Measurements from ENCODE around the gene SIX4.
"Not testable (repeated sequence)": the region's sequence is repeated elsewhere in the genome, so short reads cannot be mapped to it uniquely, and the experiment has no call there.

SIX4 gene

DNA sequence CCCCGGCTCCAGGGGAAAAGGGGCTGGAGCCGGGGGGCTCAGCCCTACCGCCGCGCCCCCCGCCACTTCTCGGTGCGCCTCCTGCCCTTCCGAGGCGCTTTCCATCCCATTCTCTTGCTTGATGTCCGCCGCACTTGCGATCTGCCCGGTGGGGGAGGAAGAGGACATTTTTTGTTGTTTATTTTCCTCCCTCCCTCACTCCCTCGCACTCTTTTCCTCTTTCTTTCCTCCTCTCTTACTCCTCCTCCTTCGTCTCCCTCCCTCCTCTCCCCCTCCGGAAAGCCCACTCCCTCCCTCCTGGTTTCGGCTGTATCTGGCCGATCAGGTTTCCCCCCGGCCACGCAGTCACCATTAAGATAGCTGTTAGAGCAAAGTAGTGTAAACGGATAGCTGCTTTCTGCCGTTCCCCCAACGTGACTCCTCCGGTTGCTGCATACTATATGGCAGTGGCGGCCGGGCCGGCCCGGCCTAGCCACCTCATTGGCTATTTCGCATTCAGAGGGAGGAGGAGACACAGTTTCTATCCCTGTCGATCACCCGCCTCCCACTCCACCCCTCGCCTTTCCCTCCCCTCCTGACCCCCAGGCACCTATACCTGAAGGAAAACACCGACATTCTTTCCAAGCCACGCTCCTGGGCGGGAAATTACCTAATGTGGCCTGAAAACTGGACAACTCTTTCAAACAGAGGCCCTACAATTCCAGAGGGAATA lies at the start of gene SIX4:
TSS of gene SIX4 (minus strand) at position 445 of the 712 bp plus-strand sequence. CDS start at position 168, 277 bp downstream.
- DNase-seq = no peak

DNA sequence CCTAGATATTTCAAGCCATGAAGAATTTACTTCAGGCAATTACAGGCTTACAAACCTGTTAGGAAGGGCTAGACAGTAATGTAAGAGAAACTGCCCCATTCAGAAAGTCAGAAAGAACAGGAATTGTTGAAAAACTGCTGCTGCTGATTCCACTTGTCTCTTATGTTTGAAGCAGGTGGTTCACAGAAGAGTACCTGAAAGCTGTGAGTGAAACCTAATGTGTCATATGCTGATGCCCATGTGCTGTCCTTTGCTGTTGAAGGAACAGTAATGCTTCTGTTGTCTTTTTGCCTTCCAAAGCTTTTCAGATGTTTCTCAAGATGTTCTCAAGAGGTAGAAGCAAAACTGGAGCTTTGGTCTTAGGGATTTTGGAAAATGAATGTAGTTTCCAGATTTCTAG lies 49.4 kb upstream of the SIX4 start:
- DNase-seq = no peak

DNA sequence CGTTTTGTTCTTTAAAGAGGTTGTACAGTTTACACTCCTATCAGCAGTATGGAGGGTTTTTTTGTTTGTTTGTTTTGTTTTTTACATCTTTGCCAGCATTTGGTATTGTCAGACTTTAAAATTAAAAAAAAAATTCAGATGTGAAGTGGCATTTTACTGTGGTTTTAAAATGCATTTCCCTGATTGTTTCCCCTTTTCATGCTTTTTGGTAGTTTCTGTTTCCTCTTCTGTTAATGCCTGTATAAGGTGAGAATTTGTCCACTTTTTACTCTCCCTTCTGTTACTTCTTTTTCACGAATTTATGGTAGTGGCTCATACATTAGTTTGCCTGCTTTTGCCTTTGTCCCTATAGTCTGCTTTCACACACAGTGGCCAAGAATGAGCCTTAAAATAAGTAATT lies 47.0 kb upstream of the SIX4 start:
- no peak for DNase-seq

- DNase-seq = no peak
These were observed 44.5 kb upstream of the SIX4 start for GRCh38 chr14:60768602-60769001.

- DNase-seq = no peak
These were observed 36.7 kb upstream of the SIX4 start for GRCh38 chr14:60760644-60761364.

- no peak for DNase-seq
These were observed 36.1 kb upstream of the SIX4 start for GRCh38 chr14:60760209-60760608.

DNA sequence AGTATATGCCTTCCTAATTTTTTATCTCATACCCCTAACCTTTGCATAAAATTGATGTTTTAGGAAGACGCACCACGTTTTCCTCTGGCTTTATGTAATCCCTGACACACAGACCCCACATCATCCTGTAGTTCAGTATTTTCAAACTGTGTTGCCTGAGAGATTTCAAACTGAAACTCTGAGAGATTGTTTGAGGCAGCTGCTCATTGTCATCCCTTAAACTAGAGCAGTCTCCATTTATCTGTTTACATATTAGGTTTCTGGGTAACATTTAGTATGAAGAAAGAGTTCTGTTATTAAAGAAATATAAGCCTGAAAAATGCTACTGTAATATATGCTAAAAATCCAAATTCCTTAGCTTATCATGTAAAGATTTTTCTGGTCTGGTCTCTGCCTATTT lies 34.7 kb upstream of the SIX4 start:
- DNase-seq = no peak

DNA sequence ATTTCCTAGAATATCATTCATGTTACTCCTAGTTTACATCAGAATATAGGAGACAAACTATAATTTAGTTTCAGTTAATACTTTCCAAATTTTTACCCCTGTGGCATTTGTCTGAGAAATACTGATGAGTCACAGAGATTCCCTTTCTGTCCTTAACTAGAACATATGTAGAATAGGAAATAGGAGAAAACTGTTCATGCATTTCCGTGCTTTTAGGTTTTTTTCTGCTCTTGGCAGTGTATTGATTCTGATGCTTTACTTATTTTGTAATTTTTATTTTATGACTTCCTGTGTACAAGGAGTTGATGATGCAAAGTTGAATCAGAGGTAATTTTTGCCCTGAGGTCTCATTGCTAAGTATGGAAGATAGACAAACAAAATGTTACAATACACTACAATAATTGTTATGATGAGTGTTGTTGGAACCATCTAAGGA lies 33.4 kb upstream of the SIX4 start:
- DNase-seq = no peak

- DNase-seq = no peak
These were observed 32.7 kb upstream of the SIX4 start for GRCh38 chr14:60756847-60757246.

DNA sequence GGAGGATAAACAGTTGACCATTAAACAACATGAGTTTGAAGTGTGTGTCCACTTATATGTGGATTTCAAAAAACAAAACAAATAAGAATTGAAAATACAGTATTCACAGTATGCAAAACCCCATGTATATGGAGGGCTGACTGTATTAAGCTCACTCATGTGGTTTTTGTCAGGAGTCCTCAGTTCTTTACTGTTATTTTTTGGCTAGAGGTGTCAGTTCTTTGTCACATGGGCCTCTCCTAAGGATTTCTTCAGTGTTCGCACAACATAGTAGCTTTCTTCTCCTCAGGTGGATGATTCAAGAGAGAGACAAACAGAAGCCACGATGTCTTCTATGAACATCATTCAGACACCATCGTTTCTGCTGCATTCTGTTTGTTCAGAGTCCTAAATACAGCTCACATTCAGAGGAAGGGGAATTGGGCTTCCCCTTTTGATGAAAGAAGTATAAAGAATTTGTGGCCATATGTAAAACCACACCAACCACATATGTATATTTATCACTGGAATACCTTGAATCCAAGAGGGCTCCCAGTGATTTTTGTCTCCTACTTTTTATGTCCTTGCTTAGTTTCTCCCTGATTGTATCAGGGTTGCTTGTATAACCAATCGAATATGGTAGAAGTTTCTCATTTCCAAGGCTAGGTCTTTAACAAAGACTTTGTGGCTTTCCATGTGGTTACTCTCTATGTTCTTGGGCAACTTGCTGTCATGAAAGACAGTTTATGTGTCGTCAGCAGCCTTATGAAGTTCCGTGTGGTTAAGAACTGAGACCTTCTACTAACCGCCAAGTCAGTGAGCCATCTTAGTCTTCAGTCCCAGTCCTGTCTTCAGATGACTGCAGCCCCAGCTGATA lies 29.3 kb upstream of the SIX4 start:
- DNase-seq = peak; percentile 69 to 75

- no peak for DNase-seq
These were observed 20.4 kb upstream of the SIX4 start for GRCh38 chr14:60744566-60744965.

- no peak for DNase-seq
These were observed 14.8 kb upstream of the SIX4 start for GRCh38 chr14:60738843-60739508.

- DNase-seq = no peak
These were observed 12.3 kb upstream of the SIX4 start for GRCh38 chr14:60736494-60736893.

GRCh38 chr14:60735416-60735815 lies 11.3 kb upstream of the SIX4 start:
- DNase-seq = no peak

- DNase-seq = peak; percentile 78 to 79
These were observed 10.5 kb upstream of the SIX4 start, which contains the start of gene MNAT1 for GRCh38 chr14:60734465-60735242. MNAT1 (plus strand) TSS chr14:60734761; CDS start chr14:60734863, 102 bp downstream.

DNA sequence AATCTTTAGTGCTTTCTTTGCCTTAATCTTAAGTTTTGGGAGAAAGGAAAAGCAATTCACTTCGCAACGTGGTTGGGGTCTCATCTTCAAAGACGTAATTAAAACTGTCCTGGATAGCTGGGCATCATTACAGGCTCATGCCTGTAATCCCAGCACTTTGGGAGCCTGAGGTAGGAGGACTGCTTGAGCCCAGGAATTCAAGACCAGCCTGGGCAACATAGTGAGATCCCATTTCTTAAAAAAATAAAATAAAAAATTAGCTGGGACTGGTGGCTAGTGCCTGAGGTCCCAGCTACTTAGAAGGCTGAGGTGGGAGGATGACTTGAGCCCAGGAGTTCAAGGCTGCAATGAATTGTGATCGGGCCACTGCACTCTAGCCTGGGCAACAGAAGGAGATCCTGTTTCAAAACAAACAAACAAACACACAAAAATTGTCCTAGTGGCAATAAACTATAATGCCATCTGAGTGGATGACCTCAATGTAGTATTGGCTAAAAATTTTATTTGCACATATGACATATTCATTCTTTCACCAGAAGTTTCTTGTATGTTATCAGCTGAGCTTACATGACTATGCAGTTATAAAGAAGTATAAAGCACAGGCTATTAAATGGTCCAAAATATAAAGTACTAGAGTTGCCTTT lies 8.8 kb upstream of the SIX4 start:
- DNase-seq = no peak

GRCh38 chr14:60731291-60731690 lies 7.1 kb upstream of the SIX4 start:
- DNase-seq = not testable (repeated sequence)

- DNase-seq = no peak
These were observed 840 bp downstream of the SIX4 start for GRCh38 chr14:60723116-60723906.

DNA sequence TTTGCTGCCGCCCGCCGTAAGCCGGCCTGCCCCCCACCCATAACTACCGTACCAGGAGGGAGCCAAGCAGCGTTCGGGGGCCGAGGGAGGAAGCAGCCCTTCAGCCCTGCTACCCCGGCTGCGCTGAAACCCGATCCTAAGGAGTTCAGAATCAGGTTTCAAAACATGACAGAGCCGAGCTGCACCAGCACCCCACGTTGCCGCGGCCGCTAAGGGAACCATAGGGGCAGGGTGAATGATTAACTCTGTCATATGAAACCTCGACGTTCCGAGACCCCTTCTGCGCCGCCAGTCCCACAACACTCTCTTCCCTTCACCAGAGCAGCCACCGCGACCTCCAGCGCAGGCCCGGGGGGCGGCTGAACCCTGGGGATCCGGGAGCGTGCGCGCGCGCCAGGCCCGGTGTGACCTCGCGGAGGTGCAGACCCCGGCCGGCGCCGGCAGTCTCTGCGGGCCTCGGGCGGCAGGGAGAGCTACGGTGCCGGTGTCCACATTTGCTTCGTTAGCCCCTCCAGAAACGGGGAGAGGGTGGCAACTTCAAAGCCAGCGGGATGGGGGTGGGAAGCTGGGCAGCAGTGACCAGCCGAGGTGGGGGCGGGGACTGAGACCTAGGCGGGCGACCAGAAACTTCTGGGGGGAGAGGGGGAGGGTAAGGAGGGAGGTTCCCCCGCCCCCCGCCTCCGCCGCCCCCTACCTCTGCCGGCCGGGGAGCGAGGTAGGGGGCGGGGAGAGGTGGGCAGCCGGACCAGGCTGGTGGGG lies 1.6 kb downstream of the SIX4 start:
- DNase-seq = no peak

- no peak for DNase-seq
These were observed 2.1 kb downstream of the SIX4 start for GRCh38 chr14:60722107-60722356.
